SJSA1 (cell line): ENCODE data around the gene SLC35F3. TPM values are rescaled to one million over a fixed set of nuclear protein-coding genes. Genes with fewer than 3 reads are reported as not detected.

Experiments
- DNase-seq, 2 experiments: peaks; one replicate each; pipeline ENCODE4 v3.0.0-alpha.2; 2015 to 2020; ENCODE audit warnings: low spot score in 2 of 2, low read depth in 1 of 2
- H3K27ac ChIP-seq: fragments of 250-450 bp; sonication (Bioruptor Pico); 2 replicates; pipeline ENCODE4 v1.5.1; 2020; ENCODE audit warnings: mild to moderate bottlenecking, moderate library complexity
- H3K27me3 ChIP-seq: fragments of 250-450 bp; sonication (Bioruptor Pico); replicated peaks from 2 replicates; pipeline ENCODE4 v1.5.1; 2020; ENCODE audit warnings: mild to moderate bottlenecking, moderate library complexity
- H3K36me3 ChIP-seq: fragments of 250-450 bp; sonication (Bioruptor Pico); 2 replicates; pipeline ENCODE4 v1.5.1; 2020; ENCODE audit warnings: mild to moderate bottlenecking
- H3K4me1 ChIP-seq: fragments of 250-450 bp; sonication (Bioruptor Pico); replicated peaks from 2 replicates; pipeline ENCODE4 v1.6.1; 2021; ENCODE audit warnings: mild to moderate bottlenecking
- H3K4me3 ChIP-seq: fragments of 250-450 bp; sonication (Bioruptor Pico); 2 replicates; pipeline ENCODE4 v1.5.1; 2020; ENCODE audit warnings: mild to moderate bottlenecking
- H3K9me3 ChIP-seq: fragments of 250-450 bp; sonication (Bioruptor Pico); replicated peaks from 2 replicates; pipeline ENCODE4 v1.5.1; 2020; ENCODE audit warnings: mild to moderate bottlenecking
- total RNA-seq: library from RNA; depleted of rRNA; stranded (reverse); fragments of >200 nt; shearing (Covaris generic); gene quantifications from 2 replicates; pipeline ENCODE4 v1.2.3, GENCODE V29; 2014

SLC35F3 gene
- total RNA-seq, 1 experiment from 2014 or later: not detected

DNA sequence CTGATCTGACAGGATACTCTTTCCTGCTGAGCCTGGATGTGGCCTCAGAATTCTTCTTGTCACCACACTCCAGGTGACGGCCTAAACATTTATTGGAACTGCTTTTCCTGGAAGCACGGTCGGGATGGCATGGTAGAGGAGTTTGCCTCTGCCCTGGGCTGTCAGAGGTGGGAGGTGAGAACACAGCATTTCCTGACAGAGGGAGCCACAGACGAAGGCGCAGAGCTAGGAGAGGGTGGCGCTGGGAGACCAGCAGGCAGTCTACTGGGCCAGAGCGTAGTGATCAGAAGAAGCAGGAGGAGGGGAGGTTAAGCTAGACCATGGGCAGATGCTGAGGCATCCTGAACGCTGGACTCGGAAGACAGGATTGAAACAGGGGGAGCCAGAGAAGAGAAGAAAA is 315.2 kb downstream of the SLC35F3 start:
- Histone ChIP-seq H3K4me1 (no peaks in the 10 kb centered on the region), H3K9me3 (no peaks in the 10 kb centered on the region), H3K4me3 (no peak overlapping the region), H3K36me3 (no peaks in the 10 kb centered on the region), H3K27me3 (peaks cover 34% of the 10 kb centered on the region), H3K27ac (no peak overlapping the region)
- DNase-seq: no peak

DNA sequence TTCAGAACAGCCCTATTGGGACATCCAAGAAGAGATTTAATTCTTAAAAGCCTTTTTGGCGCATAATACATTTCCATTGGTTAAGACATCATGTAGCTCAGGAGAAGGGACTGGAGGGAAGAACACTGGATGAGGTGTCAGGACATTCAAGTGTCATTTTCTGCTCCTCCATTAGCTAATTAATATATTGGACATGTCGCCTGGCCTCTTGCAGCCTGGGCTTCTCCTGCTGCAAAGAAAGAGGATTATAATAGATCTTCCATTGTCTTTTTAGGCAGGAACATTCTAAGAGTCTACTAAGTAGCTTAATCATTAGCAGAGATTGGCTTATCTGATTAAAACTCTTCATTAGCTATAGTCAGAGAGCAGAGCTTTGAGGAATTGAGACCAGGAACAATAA is 317.1 kb downstream of the SLC35F3 start:
- Histone ChIP-seq H3K27me3 (peaks cover 30% of the 10 kb centered on the region; the same call in 1 of the 2 replicates), H3K36me3 (no peaks in the 10 kb centered on the region), H3K9me3 (no peaks in the 10 kb centered on the region), H3K4me3 (no peak overlapping the region), H3K4me1 (no peaks in the 10 kb centered on the region), H3K27ac (no peak overlapping the region)
- no peak for DNase-seq

DNA sequence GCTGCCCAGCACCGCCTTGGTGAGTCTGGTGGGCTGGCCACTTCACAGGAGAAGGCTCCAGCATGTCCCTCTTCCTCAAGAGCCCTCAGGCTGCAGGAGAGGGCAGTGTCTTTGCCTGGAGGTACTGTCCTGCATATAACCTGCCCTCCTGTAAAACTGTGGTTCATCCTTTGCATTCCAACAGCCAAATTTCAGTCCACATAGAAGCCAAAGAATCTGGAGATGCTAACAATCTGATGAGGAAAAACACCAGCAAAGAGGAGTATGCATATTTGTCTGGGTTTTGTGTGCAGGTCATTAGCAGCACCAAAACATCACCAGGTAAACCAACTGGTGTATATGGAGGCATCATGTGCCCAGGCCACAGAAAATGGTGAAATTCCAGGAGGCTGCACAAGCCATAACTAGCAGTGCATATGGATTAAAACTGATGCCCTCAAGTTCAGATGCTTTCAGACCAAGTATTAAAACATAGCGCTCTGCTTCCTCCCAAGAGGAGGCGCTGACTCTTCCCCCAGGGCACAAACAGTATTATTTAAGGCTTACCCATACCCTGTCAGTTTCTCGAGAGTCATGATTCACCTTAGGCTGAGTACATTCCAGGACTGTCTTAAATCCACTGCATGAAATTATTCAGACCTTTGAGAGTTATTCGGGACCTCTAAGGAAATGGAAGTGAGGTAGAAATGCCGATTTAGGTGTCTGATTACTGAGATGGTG is 318.2 kb downstream of the SLC35F3 start:
- Histone ChIP-seq H3K9me3 (no peaks in the 10 kb centered on the region), H3K27me3 (peaks cover 23% of the 10 kb centered on the region; the same call in 1 of the 2 replicates), H3K27ac (no peak overlapping the region), H3K4me1 (no peaks in the 10 kb centered on the region), H3K4me3 (no peak overlapping the region), H3K36me3 (no peaks in the 10 kb centered on the region)
- no peak for DNase-seq

DNA sequence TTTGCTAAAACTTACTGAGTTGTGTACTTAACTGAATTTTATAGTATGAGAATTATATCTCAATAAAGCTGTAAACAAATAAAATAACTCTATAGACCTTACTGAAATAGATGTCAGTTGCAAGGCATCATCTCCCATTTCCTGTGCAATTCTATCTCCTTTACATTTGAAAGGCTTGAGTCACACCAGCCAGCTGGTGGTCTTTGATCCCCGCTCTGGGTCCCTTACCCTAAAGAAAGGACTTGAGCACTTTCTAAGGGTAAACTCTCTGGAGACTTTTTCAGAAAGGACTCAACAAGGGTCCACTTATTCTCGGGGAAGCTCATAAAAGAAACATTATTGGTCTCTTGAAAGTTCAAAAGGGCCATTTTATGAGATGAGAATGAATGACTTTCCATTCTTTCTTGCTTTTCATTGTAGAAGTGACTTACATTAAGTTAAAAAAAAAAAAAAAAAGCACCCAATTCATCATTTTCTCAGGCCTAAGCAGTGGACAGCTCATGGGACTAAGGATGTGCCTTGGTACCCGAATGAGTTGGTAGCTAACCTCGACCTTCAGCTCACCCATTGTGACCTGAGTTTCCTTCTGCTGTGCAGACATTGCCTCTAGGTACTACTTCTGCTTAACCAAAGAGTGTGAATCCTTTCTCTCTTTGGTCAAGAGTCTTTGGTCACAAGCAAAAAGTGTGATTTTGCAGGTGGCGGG is 321.8 kb downstream of the SLC35F3 start:
- no peaks in the 10 kb centered on the region for H3K4me1 ChIP-seq
- DNase-seq: no peak
- no peak overlapping the region for H3K4me3 ChIP-seq
- H3K36me3 ChIP-seq: no peaks in the 10 kb centered on the region
- no peak overlapping the region for H3K27ac ChIP-seq
- no peaks in the 10 kb centered on the region for H3K9me3 ChIP-seq
- H3K27me3 ChIP-seq: peaks cover 22% of the 10 kb centered on the region

DNA sequence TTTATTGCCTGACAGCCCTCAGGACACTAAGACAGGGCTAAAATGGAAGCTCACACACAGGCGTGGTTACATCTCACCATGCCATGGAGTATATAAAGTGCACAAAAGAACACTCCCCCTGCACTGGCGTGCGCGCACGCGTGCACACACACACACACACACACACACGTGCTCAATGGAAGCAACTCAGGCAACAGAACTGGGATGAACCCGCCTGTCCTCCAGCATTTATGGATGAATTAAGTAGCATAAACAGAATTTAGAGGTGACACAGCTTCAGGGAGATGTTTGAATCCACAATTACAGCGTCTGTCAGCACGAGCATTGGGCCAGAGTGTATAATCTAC is 322.3 kb downstream of the SLC35F3 start:
- no peak overlapping the region for H3K4me3 ChIP-seq
- no peaks in the 10 kb centered on the region for H3K9me3 ChIP-seq
- no peaks in the 10 kb centered on the region for H3K4me1 ChIP-seq
- H3K27ac ChIP-seq: no peak overlapping the region
- no peaks in the 10 kb centered on the region for H3K36me3 ChIP-seq
- DNase-seq: no peak
- H3K27me3 ChIP-seq: peaks cover 22% of the 10 kb centered on the region

DNA sequence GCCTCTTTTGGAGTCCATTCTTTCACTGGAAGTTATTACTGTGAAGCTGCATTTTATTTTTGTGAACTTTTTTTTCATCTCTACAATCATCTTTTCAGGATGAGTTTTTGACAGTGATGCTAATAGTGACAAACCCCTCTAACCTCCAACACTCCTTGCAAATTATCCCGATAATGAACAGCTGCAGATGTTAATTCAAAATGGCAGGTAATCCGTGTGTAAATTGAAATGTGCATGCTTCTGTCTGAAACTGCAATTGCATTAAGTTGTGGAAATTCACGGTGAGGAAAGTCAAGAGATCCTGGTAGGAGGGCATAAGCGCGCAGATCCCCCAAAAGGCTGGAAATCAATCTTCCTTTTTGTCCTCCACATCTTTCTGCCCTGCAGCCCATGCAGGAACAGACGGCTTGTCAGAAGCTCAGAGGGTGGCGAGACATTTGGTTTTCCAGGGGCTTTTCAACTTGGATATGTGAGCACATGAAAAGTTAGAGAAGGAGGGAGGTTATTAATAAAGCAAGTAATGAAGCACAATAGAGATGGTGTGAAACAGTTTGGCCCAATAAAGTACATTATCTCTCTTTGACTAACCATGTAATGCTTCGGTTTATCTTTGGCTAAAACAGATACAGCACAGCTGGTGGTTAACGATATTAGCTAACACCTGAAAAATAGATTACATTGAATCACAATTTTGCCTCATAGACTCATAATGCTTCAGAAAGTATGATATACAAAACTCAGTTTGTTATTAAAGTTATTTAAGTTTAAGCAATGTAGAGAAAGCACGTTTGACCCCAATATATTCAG is 325.3 kb downstream of the SLC35F3 start:
- H3K4me3 ChIP-seq: no peak overlapping the region
- no peaks in the 10 kb centered on the region for H3K9me3 ChIP-seq
- DNase-seq: no peak
- no peaks in the 10 kb centered on the region for H3K4me1 ChIP-seq
- H3K27me3 ChIP-seq: peaks cover 23% of the 10 kb centered on the region
- no peak overlapping the region for H3K27ac ChIP-seq
- no peaks in the 10 kb centered on the region for H3K36me3 ChIP-seq

DNA sequence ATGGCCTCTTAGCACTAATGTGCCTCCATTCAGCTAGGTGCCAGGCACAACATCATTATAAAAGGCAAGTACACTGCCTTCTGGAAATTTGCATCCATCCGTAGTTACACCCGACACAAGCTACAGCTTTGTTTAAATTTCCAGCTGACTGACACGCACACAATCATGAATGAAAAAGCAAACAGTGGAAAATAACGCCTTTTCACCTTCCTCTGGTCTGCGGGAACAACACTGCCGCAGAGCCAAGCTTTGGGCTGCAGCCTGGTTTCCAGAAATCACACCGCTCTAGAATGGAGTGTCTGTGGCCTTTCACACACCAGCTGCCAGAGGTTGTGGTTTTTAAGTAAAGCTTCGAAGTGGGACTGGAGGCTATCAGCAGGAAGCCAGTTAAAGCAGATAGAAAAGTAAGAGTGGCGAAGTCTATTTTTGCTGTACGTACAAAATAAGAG is 326.0 kb downstream of the SLC35F3 start:
- no peak overlapping the region for H3K27ac ChIP-seq
- DNase-seq: no peak
- H3K36me3 ChIP-seq: no peaks in the 10 kb centered on the region
- no peaks in the 10 kb centered on the region for H3K4me1 ChIP-seq
- H3K4me3 ChIP-seq: no peak overlapping the region
- H3K27me3 ChIP-seq: peaks cover 19% of the 10 kb centered on the region
- no peaks in the 10 kb centered on the region for H3K9me3 ChIP-seq

DNA sequence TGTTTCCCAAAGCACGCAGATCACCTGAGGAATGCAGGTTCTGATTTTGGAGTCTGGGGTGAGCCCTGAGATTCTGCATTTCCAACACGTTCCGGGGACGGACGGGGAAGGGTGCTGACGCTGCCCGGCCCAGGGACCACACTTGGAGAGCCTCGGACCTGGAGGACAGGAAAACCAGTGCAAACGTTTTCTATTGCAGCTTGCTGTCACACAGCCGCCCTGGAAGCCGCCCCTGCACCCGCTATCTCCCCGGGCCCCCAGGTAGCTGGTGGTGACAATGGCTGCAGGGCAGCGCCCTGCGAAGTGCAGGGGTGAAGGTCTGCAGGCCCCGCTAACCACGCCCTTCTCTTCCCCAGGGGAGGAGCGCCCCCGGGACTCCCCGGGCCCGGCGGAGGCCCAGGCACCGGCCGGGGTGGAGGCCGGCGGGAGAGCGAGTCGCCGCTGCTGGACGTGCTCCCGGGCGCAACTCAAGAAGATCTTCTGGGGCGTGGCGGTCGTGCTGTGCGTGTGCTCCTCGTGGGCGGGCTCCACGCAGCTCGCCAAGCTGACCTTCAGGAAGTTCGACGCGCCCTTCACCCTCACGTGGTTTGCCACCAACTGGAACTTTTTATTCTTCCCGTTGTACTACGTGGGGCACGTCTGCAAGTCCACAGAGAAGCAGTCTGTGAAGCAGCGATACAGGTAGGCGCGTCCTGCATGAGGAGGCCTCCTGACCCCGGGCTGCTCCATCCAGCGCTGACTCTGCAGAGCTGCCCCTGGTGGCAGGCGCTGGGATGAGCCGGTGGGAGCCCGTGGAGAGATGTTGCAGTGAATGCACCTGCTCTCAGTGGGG is 326.8 kb downstream of the SLC35F3 start:
- Histone ChIP-seq H3K36me3 (no peaks in the 10 kb centered on the region), H3K4me1 (no peaks in the 10 kb centered on the region), H3K27ac (no peak overlapping the region), H3K27me3 (peaks cover 13% of the 10 kb centered on the region), H3K9me3 (no peaks in the 10 kb centered on the region), H3K4me3 (no peak overlapping the region)
- no peak for DNase-seq

DNA sequence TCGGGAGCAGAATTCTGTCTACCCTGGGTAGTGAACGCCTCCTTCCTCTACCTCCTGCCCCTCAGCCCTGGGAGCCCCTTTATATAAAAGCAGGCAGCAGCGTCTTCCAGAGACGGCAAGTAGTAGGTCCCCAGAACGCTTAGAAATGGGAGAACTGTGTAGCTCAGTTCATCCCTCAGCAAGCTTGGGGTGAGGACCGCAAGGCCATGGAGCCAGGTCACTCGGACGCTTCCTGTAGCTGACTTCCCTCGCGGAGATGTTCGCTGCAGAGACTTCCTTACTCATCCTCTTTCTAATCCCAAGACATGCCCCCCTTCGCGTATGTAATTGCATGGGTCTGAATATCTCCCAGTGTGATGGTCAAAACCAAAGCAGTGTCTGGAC is 327.4 kb downstream of the SLC35F3 start:
- Histone ChIP-seq H3K36me3 (no peaks in the 10 kb centered on the region), H3K27ac (no peak overlapping the region), H3K9me3 (no peaks in the 10 kb centered on the region), H3K27me3 (peaks cover 13% of the 10 kb centered on the region), H3K4me1 (no peaks in the 10 kb centered on the region), H3K4me3 (no peak overlapping the region)
- DNase-seq: no peak

DNA sequence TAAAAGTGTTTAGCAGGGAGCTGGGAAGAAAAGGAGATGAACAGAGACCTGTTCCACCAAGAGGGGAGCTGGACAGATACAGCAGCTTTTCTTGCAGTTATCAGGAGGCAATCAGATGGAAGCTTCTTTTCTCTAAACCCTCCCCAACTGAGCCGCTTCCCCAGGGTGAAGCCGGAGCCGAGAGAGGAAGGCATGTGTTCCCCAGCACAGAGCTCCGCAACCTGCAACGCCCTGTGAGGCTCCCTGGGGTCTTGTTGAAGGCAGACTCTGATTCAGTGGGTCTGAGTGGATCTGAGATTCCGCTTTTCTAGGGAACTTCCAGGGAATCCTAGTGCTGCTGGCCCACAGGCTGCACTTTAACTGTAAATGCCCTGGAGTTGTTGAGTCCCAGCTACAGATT is 329.7 kb downstream of the SLC35F3 start:
- DNase-seq: no peak
- H3K4me3 ChIP-seq: no peak overlapping the region
- H3K27ac ChIP-seq: no peak overlapping the region
- no peaks in the 10 kb centered on the region for H3K36me3 ChIP-seq
- no peaks in the 10 kb centered on the region for H3K9me3 ChIP-seq
- no peaks in the 10 kb centered on the region for H3K4me1 ChIP-seq
- peaks cover 20% of the 10 kb centered on the region for H3K27me3 ChIP-seq

DNA sequence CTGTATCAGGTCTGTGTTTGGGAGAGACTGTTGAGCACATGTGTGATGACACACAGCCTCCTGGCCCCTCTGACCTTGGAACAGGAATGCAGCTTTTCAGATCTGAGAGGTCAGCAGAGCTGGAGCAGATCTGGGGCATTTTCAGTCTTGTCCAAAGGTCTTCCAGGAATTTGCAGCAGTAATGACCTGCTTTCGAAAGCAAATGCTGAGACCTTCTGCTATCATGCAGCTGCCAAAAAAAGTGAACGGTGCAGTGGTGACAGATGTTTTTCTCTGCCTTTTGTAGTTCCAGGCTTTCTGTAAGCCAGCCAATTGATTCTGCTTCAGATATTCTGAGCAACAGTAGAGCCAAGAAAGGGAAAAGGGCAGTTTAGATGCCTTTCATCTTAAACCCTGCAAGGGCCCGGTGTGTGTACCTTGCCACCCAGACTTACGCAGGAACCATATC is 331.0 kb downstream of the SLC35F3 start:
- Histone ChIP-seq H3K27ac (no peak overlapping the region), H3K4me1 (no peaks in the 10 kb centered on the region), H3K9me3 (no peaks in the 10 kb centered on the region), H3K4me3 (no peak overlapping the region), H3K27me3 (peaks cover 16% of the 10 kb centered on the region), H3K36me3 (no peaks in the 10 kb centered on the region)
- DNase-seq: no peak

DNA sequence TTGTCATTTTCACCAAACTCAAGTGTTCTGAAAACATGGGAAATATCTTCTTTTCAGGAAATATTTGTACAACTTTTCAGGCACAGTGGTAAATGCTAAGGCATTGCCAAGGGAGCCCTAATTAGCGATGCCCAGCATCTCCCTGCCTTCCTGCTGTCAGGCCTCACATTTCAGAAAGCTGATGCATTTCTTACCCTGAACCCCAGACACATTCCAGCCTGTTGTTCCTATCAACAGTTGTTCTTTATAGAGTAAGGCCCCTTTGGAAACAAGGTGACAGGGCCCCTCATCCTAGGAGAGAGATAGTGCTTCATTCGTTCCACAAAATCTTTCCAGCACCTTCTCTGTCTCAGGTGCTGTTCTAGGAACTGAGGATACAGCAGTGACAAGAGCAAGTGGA is 332.9 kb downstream of the SLC35F3 start:
- DNase-seq: no peak
- H3K27ac ChIP-seq: no peak overlapping the region
- H3K9me3 ChIP-seq: no peaks in the 10 kb centered on the region
- H3K4me1 ChIP-seq: no peaks in the 10 kb centered on the region
- H3K27me3 ChIP-seq: peaks cover 16% of the 10 kb centered on the region
- no peak overlapping the region for H3K4me3 ChIP-seq
- no peaks in the 10 kb centered on the region for H3K36me3 ChIP-seq

DNA sequence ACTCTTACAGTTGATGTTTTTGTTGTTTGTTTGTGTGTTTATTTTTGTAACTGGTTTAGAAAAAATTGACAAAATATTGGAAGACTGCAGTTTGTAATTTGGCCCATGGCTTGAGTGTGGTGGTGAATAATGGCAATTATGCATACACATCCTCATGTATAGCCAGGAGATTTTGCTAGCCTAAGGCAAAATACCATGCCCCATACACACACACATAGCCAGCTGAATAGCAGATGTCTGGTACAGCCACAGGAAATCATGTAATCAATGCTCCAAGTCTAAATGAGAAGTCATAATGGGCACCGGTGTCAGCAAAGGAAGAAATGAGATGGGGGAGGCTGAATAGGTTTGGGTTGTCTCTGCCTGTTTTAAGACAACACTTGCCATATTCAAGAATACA is 333.6 kb downstream of the SLC35F3 start:
- no peaks in the 10 kb centered on the region for H3K36me3 ChIP-seq
- H3K4me1 ChIP-seq: no peaks in the 10 kb centered on the region
- H3K27ac ChIP-seq: no peak overlapping the region
- no peak overlapping the region for H3K4me3 ChIP-seq
- no peaks in the 10 kb centered on the region for H3K9me3 ChIP-seq
- H3K27me3 ChIP-seq: peaks cover 11% of the 10 kb centered on the region
- DNase-seq: no peak
